HG03064 (cell line): ENCODE data around the gene ILF3.
"Not testable (repeated sequence)": the region's sequence is repeated elsewhere in the genome, so short reads cannot be mapped to it uniquely, and the experiment has no call there.

ENCODE experiments used
- ATAC-seq: cut with Tn5 transposase; IDR thresholded peaks from one replicate; pipeline ENCODE4 v1.9.1; 2021; ENCODE audit warnings: low read depth; ENCODE audit not compliant: unreplicated experiment

Gene ILF3

GRCh38 chr19:10670876-10671804, 17.0 kb downstream of the ILF3 start:
- ATAC-seq, result no peak

GRCh38 chr19:10671922-10672321, 17.8 kb downstream of the ILF3 start:
- not testable (repeated sequence) for ATAC-seq

- not testable (repeated sequence) for ATAC-seq
Observed at GRCh38 chr19:10675214-10675613, 21.1 kb downstream of the ILF3 start.

- ATAC-seq, result no peak
Observed at GRCh38 chr19:10677751-10678150, 23.6 kb downstream of the ILF3 start.

GRCh38 chr19:10678813-10679212, 24.7 kb downstream of the ILF3 start:
- ATAC-seq, result no peak

GRCh38 chr19:10679743-10680142, 25.6 kb downstream of the ILF3 start:
- ATAC-seq, result no peak

- no peak for ATAC-seq
Observed at GRCh38 chr19:10680545-10681135, 26.5 kb downstream of the ILF3 start.

- no peak for ATAC-seq
Observed at GRCh38 chr19:10681658-10682057, 27.5 kb downstream of the ILF3 start.

GRCh38 chr19:10682397-10683063, 28.4 kb downstream of the ILF3 start:
- no peak for ATAC-seq

- ATAC-seq, result no peak
Observed at GRCh38 chr19:10683064-10683426, 28.9 kb downstream of the ILF3 start.

- no peak for ATAC-seq
Observed at GRCh38 chr19:10683582-10683981, 29.4 kb downstream of the ILF3 start.

- no peak for ATAC-seq
Observed at GRCh38 chr19:10685210-10685609, 31.1 kb downstream of the ILF3 start.

GRCh38 chr19:10686193-10686592, 32.0 kb downstream of the ILF3 start:
- no peak for ATAC-seq

GRCh38 chr19:10686661-10687517, 32.7 kb downstream of the ILF3 start:
- ATAC-seq, result no peak

GRCh38 chr19:10687518-10688288, 33.6 kb downstream of the ILF3 start:
- ATAC-seq, result no peak

- ATAC-seq, result no peak
Observed at GRCh38 chr19:10688545-10689280, 34.6 kb downstream of the ILF3 start.

- no peak for ATAC-seq
Observed at GRCh38 chr19:10690341-10690781, 36.2 kb downstream of the ILF3 start.

- ATAC-seq, result no peak
Observed at GRCh38 chr19:10691178-10691881, 37.2 kb downstream of the ILF3 start.
